Measurements from ENCODE around the gene COX7C.

The COX7C gene

GRCh38 chr5:86665984-86666760 lies 48.4 kb downstream of the COX7C start:
- no peak for DNase-seq (ENCODE audit: low spot score)

DNA sequence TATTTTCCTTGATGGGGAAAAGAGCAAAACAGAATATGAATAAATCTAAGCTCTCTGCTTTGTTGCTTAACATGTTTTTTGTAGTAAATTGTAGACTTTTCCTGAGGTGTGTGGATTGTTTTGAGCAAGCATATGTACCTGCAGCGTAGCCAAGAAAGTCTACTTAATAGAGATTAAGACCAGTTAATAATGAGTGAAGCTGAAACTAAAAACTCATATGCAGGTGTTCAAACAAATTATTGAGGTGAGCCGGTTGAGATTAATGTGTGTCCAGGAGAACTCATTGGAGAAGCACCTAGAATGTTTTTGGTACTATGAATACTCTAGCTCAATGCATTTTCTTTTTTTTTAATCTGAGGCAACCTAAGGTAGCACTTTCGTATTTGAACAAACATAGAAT lies 49.2 kb downstream of the COX7C start:
- DNase-seq (ENCODE audit: low spot score), result no peak

All from iPS-NIHi11 (cell line).